ENCODE measurements around the gene GTPBP2. TPM values are rescaled to one million over a fixed set of nuclear protein-coding genes. Genes with fewer than 3 reads are reported as not detected.

GTPBP2 gene
- total and polyA plus RNA-seq, 2 of the 4 experiments (the other 2 are of a cell fraction): 38.4 to 86.6 TPM

DNA sequence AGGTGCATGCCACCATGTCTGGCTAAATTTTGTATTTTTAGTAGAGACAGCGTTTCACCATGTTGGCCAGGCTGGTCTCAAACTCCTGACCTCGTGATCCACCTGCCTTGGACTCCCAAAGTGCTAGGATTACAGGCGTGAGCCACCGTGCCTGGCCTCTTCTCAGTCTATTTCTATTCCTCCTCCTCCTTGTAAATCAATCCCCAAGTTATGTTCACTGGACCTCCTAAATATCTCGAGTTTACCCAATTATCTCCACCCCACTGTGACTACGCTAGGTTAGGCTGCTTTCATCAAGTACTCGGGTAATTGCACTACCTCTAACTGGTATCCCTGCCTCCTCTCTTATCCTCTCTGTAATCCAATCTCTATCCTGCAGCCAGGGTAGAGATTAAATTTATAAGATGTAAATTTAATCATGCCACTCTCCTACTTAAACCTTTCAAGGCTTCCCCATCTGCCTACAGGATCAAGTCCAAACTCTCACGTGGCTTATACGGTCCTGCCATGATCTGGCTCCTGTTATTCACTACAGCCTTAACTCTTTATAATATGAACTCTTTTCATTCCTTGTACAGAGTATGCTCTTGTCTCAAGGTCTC, 5.7 kb upstream of the GTPBP2 start:
- DNase-seq: no peak
- 0 out of 3 replicates have a peak overlapping the region, but pooled peaks have one; percentile 4 for H2BK15ac ChIP-seq (ENCODE audit: low read depth, low read length)
- H4K91ac ChIP-seq (ENCODE audit: insufficient read depth, low read depth, low read length): peak overlapping the region; percentile 92; the same call in 1 of the 2 replicates
- peak overlapping the region; percentile 71 for H2AK9ac ChIP-seq (replicated peaks; ENCODE audit: low read depth, low read length, poor library complexity)
- H3K27me3 ChIP-seq (ENCODE audit: control insufficient read depth, insufficient read depth, low read length): no peaks in the 10 kb centered on the region
- H2BK120ac ChIP-seq (ENCODE audit: low read depth, low read length): peak overlapping the region; percentile 71; the same call in 1 of the 2 replicates
- ChIA-PET CTCF (no interaction called here), POLR2A (ENCODE audit: unreplicated experiment) (no interaction called here)
- no peak overlapping the region for H3K56ac ChIP-seq (ENCODE audit: extremely low read depth, insufficient read depth, low read length)
- peak overlapping the region; percentile 84 for H2AK5ac ChIP-seq (ENCODE audit: low read depth, low read length)
- H4K8ac ChIP-seq (ENCODE audit: low read depth in 2 of 2, low read length in 2 of 2): peak overlapping the region; percentile 86 to 100
- peaks cover 9% of the 10 kb centered on the region for H3K4me1 ChIP-seq (ENCODE audit: control insufficient read depth, insufficient read depth, low read length)
- no peaks in the 10 kb centered on the region for H3K9me3 ChIP-seq (ENCODE audit: control insufficient read depth, insufficient read depth, low read length)
- intact Hi-C loops (cut with micrococcal nuclease): no loop called here
- dilution Hi-C loops (cut with HindIII; ENCODE audit: low sequenced_read_pairs, unreplicated experiment): no loop called here
- in situ Hi-C loops (cut with MboI; ENCODE audit: low sequenced_read_pairs): no loop called here
- 67% methylated on average over 2 of the region's 9 CpGs; no CpG with 5 or more reads in 1 of the 2 experiments for WGBS, 2 experiments (ENCODE audit: extremely low coverage in 2 of 2, insufficient read length in 1 of 2)
- H3K14ac ChIP-seq (replicated peaks; ENCODE audit: low read depth, low read length): no peak overlapping the region
- H2BK5ac ChIP-seq (ENCODE audit: low read depth, low read length, poor library complexity, severe bottlenecking): no peak overlapping the region
- no peak for TF ChIP-seq RFX5 (IDR thresholded peaks at IDR 0.05; ENCODE audit: low read depth, low read length)
- TF ChIP-seq, protein P1, sequence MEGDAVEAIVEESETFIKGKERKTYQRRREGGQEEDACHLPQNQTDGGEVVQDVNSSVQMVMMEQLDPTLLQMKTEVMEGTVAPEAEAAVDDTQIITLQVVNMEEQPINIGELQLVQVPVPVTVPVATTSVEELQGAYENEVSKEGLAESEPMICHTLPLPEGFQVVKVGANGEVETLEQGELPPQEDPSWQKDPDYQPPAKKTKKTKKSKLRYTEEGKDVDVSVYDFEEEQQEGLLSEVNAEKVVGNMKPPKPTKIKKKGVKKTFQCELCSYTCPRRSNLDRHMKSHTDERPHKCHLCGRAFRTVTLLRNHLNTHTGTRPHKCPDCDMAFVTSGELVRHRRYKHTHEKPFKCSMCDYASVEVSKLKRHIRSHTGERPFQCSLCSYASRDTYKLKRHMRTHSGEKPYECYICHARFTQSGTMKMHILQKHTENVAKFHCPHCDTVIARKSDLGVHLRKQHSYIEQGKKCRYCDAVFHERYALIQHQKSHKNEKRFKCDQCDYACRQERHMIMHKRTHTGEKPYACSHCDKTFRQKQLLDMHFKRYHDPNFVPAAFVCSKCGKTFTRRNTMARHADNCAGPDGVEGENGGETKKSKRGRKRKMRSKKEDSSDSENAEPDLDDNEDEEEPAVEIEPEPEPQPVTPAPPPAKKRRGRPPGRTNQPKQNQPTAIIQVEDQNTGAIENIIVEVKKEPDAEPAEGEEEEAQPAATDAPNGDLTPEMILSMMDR (conservative IDR thresholded peaks at IDR 0.05; ENCODE audit: low read depth, low read length): no peak
- TF ChIP-seq RCOR1 (IDR thresholded peaks at IDR 0.05; ENCODE audit: insufficient replicate concordance, low read length): no peak
- TF ChIP-seq CEBPB (IDR thresholded peaks at IDR 0.05; ENCODE audit: low read depth, low read length): no peak
- TF ChIP-seq, protein P2, sequence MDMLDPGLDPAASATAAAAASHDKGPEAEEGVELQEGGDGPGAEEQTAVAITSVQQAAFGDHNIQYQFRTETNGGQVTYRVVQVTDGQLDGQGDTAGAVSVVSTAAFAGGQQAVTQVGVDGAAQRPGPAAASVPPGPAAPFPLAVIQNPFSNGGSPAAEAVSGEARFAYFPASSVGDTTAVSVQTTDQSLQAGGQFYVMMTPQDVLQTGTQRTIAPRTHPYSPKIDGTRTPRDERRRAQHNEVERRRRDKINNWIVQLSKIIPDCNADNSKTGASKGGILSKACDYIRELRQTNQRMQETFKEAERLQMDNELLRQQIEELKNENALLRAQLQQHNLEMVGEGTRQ (IDR thresholded peaks at IDR 0.05; ENCODE audit: low read depth, low read length): no peak
- TF ChIP-seq MXI1 (IDR thresholded peaks at IDR 0.05; ENCODE audit: borderline replicate concordance, low read depth, low read length): no peak
- no peak for TF ChIP-seq NFE2L2 (IDR thresholded peaks at IDR 0.05; ENCODE audit: low read depth, low read length)
- TF ChIP-seq MAZ (IDR thresholded peaks at IDR 0.05; ENCODE audit: borderline replicate concordance, low read depth, low read length): no peak
- TF ChIP-seq, protein P3, sequence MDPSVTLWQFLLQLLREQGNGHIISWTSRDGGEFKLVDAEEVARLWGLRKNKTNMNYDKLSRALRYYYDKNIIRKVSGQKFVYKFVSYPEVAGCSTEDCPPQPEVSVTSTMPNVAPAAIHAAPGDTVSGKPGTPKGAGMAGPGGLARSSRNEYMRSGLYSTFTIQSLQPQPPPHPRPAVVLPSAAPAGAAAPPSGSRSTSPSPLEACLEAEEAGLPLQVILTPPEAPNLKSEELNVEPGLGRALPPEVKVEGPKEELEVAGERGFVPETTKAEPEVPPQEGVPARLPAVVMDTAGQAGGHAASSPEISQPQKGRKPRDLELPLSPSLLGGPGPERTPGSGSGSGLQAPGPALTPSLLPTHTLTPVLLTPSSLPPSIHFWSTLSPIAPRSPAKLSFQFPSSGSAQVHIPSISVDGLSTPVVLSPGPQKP (IDR thresholded peaks at IDR 0.05; ENCODE audit: borderline replicate concordance, low read depth, low read length): no peak
- TF ChIP-seq MAFK (IDR thresholded peaks at IDR 0.05; ENCODE audit: low read depth, low read length): no peak
- TF ChIP-seq FOS (IDR thresholded peaks at IDR 0.05; ENCODE audit: low read depth, low read length): no peak
- no peak for TF ChIP-seq RAD21 (IDR thresholded peaks at IDR 0.05; ENCODE audit: low read length)
- no peak overlapping the region for H3K4me3 ChIP-seq (ENCODE audit: insufficient read depth, low read depth, low read length)
- no peak overlapping the region for H3K18ac ChIP-seq (ENCODE audit: low read depth, low read length)
- no peak overlapping the region for H3K9ac ChIP-seq (ENCODE audit: low read depth, low read length)
- peaks cover 9% of the 10 kb centered on the region for H3K36me3 ChIP-seq (ENCODE audit: control insufficient read depth, insufficient read depth, low read length)
- H3K4ac ChIP-seq (ENCODE audit: low read depth, low read length): peak overlapping the region; percentile 86; the same call in 1 of the 2 replicates
- no peak overlapping the region; the same call in 1 of the 2 replicates for H3K23ac ChIP-seq (ENCODE audit: low read depth, low read length)
- ATAC-seq (ENCODE audit: low read depth): no peak
- no TSS peak for BruUV-seq (replicated peaks)
- H4K20me1 ChIP-seq (ENCODE audit: insufficient read depth, low read length): peaks cover 8% of the 10 kb centered on the region
- H3K9me1 ChIP-seq (ENCODE audit: insufficient read depth, low read length): peaks cover 12% of the 10 kb centered on the region
- H2AFZ ChIP-seq (replicated peaks; ENCODE audit: low read length, poor library complexity): peak overlapping the region; percentile 96
- no peak overlapping the region for H3K27ac ChIP-seq (ENCODE audit: insufficient read depth, low read length)
- H3K4me2 ChIP-seq (ENCODE audit: low read depth, low read length): no peak overlapping the region
- H3K79me1 ChIP-seq (ENCODE audit: low read depth in 1 of 2, low read length in 2 of 2): peaks cover 17 to 31% of the 10 kb centered on the region in 2 experiments
- peak overlapping the region; percentile 99 for H4K5ac ChIP-seq (ENCODE audit: low read depth, low read length)
- peak overlapping the region; percentile 66; the same call in 1 of the 2 replicates for H2BK20ac ChIP-seq (ENCODE audit: low read depth, low read length)

Measured in IMR-90 (cell line).